HG03378 (cell line): Measurements from ENCODE around the gene PTPRG.
"Not testable (repeated sequence)": the region's sequence is repeated elsewhere in the genome, so short reads cannot be mapped to it uniquely, and the experiment has no call there.

Source experiments
- ATAC-seq: cut with Tn5 transposase; IDR thresholded peaks from one replicate; pipeline ENCODE4 v1.9.1; 2021; ENCODE audit warnings: mild to moderate bottlenecking, moderate library complexity; ENCODE audit not compliant: unreplicated experiment

PTPRG gene

GRCh38 chr3:62028236-62028635 lies 466.9 kb downstream of the PTPRG start:
- ATAC-seq: no peak

- ATAC-seq: no peak
Measured at GRCh38 chr3:62032738-62033137, 471.4 kb downstream of the PTPRG start.

- ATAC-seq: no peak
Measured at GRCh38 chr3:62035402-62036057, 474.2 kb downstream of the PTPRG start.

GRCh38 chr3:62036726-62037125 lies 475.4 kb downstream of the PTPRG start:
- no peak for ATAC-seq

GRCh38 chr3:62038798-62039197 lies 477.4 kb downstream of the PTPRG start:
- ATAC-seq: not testable (repeated sequence)

- no peak for ATAC-seq
Measured at GRCh38 chr3:62039586-62039985, 478.2 kb downstream of the PTPRG start.

GRCh38 chr3:62041681-62042080 lies 480.3 kb downstream of the PTPRG start:
- no peak for ATAC-seq

GRCh38 chr3:62044874-62045411 lies 483.6 kb downstream of the PTPRG start:
- no peak for ATAC-seq

- ATAC-seq: no peak
Measured at GRCh38 chr3:62046326-62046725, 485.0 kb downstream of the PTPRG start.

- ATAC-seq: no peak
Measured at GRCh38 chr3:62048577-62048976, 487.2 kb downstream of the PTPRG start.

- no peak for ATAC-seq
Measured at GRCh38 chr3:62049033-62049432, 487.7 kb downstream of the PTPRG start.

GRCh38 chr3:62051506-62051905 lies 490.1 kb downstream of the PTPRG start:
- no peak for ATAC-seq

GRCh38 chr3:62052331-62052730 lies 491.0 kb downstream of the PTPRG start:
- ATAC-seq: no peak

- ATAC-seq: no peak
Measured at GRCh38 chr3:62056658-62057057, 495.3 kb downstream of the PTPRG start.

- no peak for ATAC-seq
Measured at GRCh38 chr3:62057339-62058047, 496.1 kb downstream of the PTPRG start.

- no peak for ATAC-seq
Measured at GRCh38 chr3:62065985-62066693, 504.8 kb downstream of the PTPRG start.

GRCh38 chr3:62068337-62068736 lies 507.0 kb downstream of the PTPRG start:
- no peak for ATAC-seq

- ATAC-seq: no peak
Measured at GRCh38 chr3:62070891-62071290, 509.5 kb downstream of the PTPRG start.

- no peak for ATAC-seq
Measured at GRCh38 chr3:62073038-62073437, 511.7 kb downstream of the PTPRG start.

GRCh38 chr3:62084558-62084957 lies 523.2 kb downstream of the PTPRG start:
- ATAC-seq: no peak

- no peak for ATAC-seq
Measured at GRCh38 chr3:62088472-62089104, 527.2 kb downstream of the PTPRG start.
